ENCODE measurements around the gene MRPS18A. TPM values are rescaled to one million over a fixed set of nuclear protein-coding genes. Genes with fewer than 3 reads are reported as not detected.

MRPS18A gene
- total and polyA plus RNA-seq, 5 experiments from 2014 or later: 28.9 to 63.1 (median 53.1) TPM

DNA sequence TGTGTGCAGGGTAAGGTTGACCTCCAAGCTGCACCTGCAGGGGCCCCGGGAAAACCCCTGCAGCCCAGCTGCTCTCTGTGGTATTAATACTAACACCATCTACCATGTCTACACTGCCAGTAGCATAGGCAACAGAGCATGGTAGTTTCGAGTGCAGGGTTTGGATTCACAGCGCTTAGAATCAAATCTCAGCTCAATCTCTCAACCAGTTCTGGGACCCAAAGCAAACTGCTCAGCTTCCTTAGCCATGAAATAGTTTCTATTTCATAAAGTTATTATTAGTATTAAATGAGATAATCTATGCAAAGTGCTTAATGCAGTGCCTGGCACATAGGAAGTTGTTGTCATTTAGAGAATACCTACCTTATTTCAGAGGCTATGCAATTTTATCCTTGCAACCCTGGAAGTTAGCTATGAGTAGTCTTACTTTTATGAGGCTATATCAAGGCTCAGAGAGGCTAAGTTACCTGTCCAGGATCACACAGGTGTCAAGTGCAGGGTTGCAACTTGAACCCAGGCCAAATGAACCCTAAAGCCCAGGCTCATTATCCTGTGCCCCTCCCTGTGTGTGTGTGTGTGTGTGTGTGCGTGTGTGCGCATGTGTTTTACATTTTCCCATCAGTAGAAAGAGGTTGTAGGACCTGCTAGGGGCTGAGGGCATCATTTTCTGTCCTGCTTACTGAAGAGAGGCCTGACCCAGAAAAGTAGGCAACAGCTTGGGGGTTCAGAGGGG lies 27.6 kb upstream of the MRPS18A start:
- peaks cover 13 to 19% (median 18%) of the 10 kb centered on the region in 5 donors for H3K27me3 Mint-ChIP-seq
- H3K27ac Mint-ChIP-seq: no peak overlapping the region
- H3K36me3 Mint-ChIP-seq: no peaks in the 10 kb centered on the region
- no peaks in the 10 kb centered on the region for H3K9me3 Mint-ChIP-seq
- no peak overlapping the region for H3K4me3 Mint-ChIP-seq
- H3K4me1 Mint-ChIP-seq: peaks cover 0 to 9% (median 2%) of the 10 kb centered on the region in 4 donors
- ATAC-seq (no peak), DNase-seq (no peak)
- POLR2A ChIA-PET: no interaction called here

DNA sequence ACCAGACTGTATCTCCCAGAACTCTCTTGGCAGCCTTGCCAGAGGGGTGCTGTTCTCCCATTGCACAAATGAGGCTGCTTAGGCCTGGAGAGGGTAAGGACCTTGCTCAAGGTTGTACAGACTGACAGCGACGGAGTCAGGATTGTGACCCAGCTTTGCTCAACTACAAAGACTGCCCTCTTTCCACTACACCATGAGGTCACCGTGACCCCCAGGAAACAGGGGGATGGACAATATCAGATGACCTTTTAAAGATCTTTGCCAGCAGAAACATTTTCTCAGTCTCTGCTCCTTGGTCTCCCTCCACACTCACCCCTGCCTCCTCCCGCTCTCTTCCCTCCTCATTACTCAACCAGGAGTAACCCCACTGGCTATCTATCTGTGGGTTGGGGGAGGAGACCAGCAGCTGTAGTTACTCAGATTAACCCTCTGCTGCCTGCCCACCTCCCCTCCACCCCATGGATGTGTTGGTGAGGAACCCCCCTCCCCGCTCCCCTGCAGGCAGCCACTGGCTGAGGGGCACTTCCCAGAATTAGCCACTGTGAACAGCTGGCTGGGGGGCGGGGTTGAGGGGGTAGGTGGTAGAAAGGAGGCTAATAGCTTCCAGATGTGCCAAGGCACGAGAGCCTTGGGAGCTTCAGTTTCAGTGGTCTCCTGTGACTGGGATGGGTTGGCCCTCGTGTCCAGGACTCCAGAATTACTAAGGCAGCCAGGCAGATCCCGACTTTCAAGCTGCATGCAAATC lies 26.9 kb upstream of the MRPS18A start:
- Mint-ChIP-seq H3K27me3 (peaks cover 13 to 27% (median 18%) of the 10 kb centered on the region in 5 donors), H3K4me1 (peaks cover 0 to 9% (median 2%) of the 10 kb centered on the region in 4 donors), H3K9me3 (no peaks in the 10 kb centered on the region), H3K27ac (no peak overlapping the region), H3K36me3 (no peaks in the 10 kb centered on the region), H3K4me3 (no peak overlapping the region)
- POLR2A ChIA-PET: no interaction called here
- ATAC-seq (no peak), DNase-seq (no peak)

DNA sequence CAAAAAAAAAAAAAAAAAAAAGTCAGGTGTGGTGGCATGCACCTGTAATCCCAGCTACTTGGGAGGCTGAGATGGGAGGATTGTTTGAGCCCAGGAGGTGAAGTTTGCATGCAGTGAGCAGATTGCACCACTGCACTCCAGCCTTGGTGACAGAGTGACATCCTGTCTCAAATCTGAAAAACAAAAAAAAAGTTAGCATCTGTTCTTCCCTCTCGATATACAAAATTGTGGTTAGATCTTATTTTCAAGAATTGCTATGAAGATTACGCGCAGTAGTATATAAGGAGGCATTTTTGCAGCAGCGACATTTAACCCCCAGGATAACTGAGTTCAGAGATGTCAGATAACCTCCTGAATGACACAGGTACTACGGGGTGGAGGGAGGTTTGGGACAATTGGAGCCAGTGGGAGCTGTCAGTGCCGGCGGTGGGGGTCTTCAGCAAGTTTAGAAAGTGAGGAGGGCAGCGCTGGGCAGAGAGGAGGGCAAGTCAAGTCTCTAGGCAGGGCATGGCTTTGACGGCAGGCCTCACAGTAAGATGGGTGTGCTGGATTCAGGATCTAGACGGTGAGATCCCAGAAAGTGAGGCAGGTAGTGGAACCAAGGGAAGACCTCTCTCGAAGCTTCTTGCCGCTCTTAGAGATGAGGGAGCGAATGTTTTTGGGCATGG lies 26.2 kb upstream of the MRPS18A start:
- Mint-ChIP-seq H3K27ac (no peak overlapping the region), H3K4me3 (no peak overlapping the region), H3K9me3 (no peaks in the 10 kb centered on the region), H3K4me1 (peaks cover 0 to 9% (median 2%) of the 10 kb centered on the region in 4 donors), H3K36me3 (no peaks in the 10 kb centered on the region), H3K27me3 (peaks cover 13 to 29% (median 19%) of the 10 kb centered on the region in 5 donors)
- POLR2A ChIA-PET: no interaction called here
- no peak for DNase-seq
- ATAC-seq: no peak

DNA sequence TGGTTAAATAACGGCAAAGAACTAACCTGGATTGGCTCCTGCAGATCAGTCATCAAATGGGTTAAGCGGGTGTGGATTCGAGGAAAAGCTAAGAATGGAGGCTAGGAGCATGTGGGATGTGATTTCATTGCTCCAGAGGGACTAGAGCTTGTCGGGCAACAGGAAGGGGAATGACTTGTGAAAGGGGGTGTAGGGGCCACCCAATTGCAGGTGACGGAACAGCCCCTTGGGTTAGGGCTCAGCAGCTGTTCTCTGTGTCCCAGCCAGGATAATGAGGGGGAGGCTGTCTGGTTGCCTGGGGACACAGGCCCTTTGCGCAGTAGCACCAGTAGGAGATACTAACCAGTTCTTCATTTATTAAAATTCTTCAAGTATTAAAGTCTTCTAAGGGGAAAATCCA lies 25.0 kb upstream of the MRPS18A start:
- POLR2A ChIA-PET: interaction anchor here (0.5 kb wide), 1 partner anchor 632 kb away, joined by 5 read pairs; no protein-coding TSS in a partner anchor
- peak overlapping the region in 1 of 10 donors; percentile 5 for H3K4me3 Mint-ChIP-seq
- no peak for DNase-seq
- no peak for ATAC-seq
- no peaks in the 10 kb centered on the region for H3K9me3 Mint-ChIP-seq
- H3K27ac Mint-ChIP-seq: no peak overlapping the region
- H3K4me1 Mint-ChIP-seq: peaks cover 0 to 11% (median 2%) of the 10 kb centered on the region in 4 donors
- peaks cover 13 to 29% (median 17%) of the 10 kb centered on the region in 5 donors for H3K27me3 Mint-ChIP-seq
- H3K36me3 Mint-ChIP-seq: no peaks in the 10 kb centered on the region

DNA sequence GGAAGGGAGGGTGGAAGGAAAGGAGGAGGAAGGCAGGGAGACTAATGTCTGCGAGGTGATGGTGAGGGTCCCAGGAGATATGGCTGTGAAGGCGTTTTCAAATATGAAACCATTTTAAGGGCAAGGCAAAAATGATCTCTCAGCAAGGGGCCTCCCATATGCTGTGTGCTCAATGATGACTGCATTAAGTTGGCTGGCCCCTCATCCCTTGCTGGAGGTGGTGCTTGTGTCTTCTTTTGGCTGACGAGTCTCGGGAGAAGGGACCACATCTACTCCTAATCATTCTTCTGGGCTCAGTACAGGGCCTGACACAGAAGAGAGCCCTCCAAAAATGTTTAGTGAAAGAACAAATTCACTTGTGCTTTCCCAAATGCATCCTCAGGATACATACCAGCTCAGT lies 23.0 kb upstream of the MRPS18A start:
- no peak for DNase-seq
- POLR2A ChIA-PET: no interaction called here
- H3K4me1 Mint-ChIP-seq: peaks cover 0 to 25% (median 4%) of the 10 kb centered on the region in 4 donors
- no peak overlapping the region for H3K4me3 Mint-ChIP-seq
- no peaks in the 10 kb centered on the region for H3K9me3 Mint-ChIP-seq
- H3K27me3 Mint-ChIP-seq: peaks cover 12 to 46% (median 20%) of the 10 kb centered on the region in 5 donors
- no peak for ATAC-seq
- no peaks in the 10 kb centered on the region for H3K36me3 Mint-ChIP-seq
- H3K27ac Mint-ChIP-seq: no peak overlapping the region

DNA sequence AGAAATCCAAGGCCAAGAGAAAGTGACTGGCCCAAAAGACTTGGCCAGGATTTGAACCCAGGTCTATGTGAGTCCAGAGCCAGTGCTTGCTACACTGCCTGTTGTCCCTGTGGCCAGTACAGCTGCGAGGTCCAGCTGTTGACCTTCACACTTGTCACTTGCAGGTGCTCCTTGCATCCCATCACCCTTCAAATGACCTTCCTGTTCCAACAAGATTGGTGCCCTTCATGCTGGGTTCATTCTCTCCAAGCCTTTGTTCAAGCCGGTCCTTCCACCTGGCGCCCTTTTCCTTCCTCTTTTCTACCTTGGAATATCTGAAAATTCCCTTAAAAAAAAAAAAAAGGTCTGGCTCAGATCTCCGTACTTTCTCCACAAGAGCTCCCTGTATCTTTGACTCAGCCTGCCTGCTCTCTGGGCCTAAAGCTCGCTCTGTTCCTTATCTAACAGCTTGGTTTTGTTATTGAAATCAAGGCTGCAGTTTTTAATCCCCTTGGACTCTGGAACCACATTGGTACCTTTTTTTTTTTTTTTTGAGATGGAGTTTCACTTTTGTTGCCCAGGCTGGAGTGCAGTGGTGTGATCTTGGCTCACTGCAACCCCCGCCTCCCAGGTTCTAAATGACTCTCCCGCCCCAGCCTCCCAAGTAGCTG lies 22.2 kb upstream of the MRPS18A start:
- no peaks in the 10 kb centered on the region for H3K36me3 Mint-ChIP-seq
- DNase-seq (no peak), ATAC-seq (no peak)
- no peak overlapping the region for H3K27ac Mint-ChIP-seq
- POLR2A ChIA-PET: no interaction called here
- H3K9me3 Mint-ChIP-seq: no peaks in the 10 kb centered on the region
- no peak overlapping the region for H3K4me3 Mint-ChIP-seq
- H3K27me3 Mint-ChIP-seq: peaks cover 13 to 47% (median 20%) of the 10 kb centered on the region in 5 donors
- peaks cover 0 to 25% (median 4%) of the 10 kb centered on the region in 4 donors for H3K4me1 Mint-ChIP-seq

DNA sequence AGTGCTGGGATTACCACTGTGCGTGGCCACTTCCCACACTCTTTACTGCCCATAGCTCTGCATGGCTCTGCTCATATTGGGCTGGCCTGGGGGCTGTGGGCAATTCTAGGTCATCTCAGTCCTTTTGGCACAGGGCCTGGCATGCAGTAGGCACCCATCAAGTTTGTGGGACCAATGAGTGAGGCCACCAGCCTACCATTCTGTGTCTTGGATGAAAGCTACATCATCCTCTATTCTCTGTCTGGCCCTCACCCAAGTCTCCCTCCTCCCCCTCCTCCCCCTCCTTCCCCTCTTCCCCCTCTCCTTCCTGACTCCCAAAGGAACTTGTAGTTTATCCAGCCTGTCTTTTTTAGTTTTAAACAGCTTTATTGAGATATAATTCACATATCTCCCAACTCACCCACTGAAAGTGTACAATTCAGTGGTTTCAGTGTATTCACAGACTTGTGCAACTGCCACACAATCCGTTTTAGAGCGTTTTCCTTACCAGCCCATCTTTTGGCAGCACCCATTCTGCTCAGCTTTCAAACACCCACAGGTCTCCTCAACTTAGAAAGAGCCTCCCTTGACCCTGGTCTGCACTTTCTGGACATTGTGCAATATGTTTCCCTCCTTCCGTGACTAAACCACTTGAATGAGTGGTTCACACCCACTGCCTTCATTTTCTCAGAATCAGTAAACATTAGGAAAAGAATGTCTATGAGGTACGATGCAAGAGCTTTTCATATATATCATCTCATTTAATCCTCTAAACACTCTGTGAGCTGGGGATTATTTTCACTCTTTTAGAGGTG lies 21.5 kb upstream of the MRPS18A start:
- H3K9me3 Mint-ChIP-seq: no peaks in the 10 kb centered on the region
- H3K4me1 Mint-ChIP-seq: peaks cover 0 to 20% (median 4%) of the 10 kb centered on the region in 4 donors
- no peak overlapping the region for H3K4me3 Mint-ChIP-seq
- no peak overlapping the region for H3K27ac Mint-ChIP-seq
- POLR2A ChIA-PET: no interaction called here
- H3K36me3 Mint-ChIP-seq: no peaks in the 10 kb centered on the region
- DNase-seq (no peak), ATAC-seq (no peak)
- H3K27me3 Mint-ChIP-seq: peaks cover 15 to 47% (median 21%) of the 10 kb centered on the region in 5 donors

DNA sequence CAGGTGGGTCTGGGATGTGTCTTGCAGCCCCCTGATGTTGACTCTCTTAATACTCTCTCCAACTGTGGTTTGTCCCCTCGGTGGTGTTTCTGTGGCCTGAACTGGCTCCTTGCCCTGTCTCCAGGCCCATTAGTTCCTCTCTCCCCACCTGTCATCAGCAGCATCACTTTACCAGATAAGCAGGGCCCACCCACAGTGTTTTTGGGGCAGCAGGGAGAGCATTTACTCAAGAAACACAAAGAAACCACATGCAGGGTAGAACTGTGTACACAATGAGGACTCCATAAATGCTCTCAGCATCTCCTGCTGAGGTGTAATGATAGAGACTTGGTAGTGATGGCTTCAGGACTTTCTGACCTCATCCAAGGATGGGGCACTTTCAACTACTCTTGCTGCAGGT lies 20.2 kb upstream of the MRPS18A start:
- no peaks in the 10 kb centered on the region for H3K9me3 Mint-ChIP-seq
- H3K36me3 Mint-ChIP-seq: no peaks in the 10 kb centered on the region
- no peak overlapping the region for H3K4me3 Mint-ChIP-seq
- H3K4me1 Mint-ChIP-seq: peaks cover 0 to 21% (median 4%) of the 10 kb centered on the region in 4 donors
- POLR2A ChIA-PET: no interaction called here
- peaks cover 19 to 48% (median 22%) of the 10 kb centered on the region in 5 donors for H3K27me3 Mint-ChIP-seq
- no peak overlapping the region for H3K27ac Mint-ChIP-seq
- ATAC-seq: no peak
- DNase-seq: no peak

DNA sequence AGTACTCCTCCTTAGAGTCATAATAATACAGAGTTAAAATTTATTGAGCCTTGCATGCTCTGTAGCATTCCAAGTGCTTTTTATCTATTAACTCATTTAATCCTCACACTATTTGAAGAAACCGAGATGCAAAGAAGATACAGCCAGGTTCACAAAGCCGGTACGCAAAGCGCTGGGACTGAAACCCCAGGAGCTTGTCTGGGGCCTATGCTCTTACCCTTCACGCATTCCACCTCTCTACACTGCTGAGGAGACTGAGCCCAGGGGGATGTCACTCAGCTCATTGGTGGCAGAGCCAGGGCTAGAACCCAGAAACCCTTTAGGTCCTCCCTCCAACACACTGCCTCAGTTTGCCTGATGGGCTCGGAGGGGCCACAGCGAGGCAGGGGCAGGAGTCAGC lies 19.7 kb upstream of the MRPS18A start:
- ATAC-seq (no peak), DNase-seq (no peak)
- Mint-ChIP-seq H3K36me3 (no peaks in the 10 kb centered on the region), H3K9me3 (no peaks in the 10 kb centered on the region), H3K4me3 (no peak overlapping the region), H3K27ac (peak overlapping the region in 1 of 10 donors; percentile 60), H3K4me1 (peaks cover 0 to 26% (median 4%) of the 10 kb centered on the region in 4 donors), H3K27me3 (peaks cover 19 to 53% (median 23%) of the 10 kb centered on the region in 5 donors)
- POLR2A ChIA-PET: no interaction called here

DNA sequence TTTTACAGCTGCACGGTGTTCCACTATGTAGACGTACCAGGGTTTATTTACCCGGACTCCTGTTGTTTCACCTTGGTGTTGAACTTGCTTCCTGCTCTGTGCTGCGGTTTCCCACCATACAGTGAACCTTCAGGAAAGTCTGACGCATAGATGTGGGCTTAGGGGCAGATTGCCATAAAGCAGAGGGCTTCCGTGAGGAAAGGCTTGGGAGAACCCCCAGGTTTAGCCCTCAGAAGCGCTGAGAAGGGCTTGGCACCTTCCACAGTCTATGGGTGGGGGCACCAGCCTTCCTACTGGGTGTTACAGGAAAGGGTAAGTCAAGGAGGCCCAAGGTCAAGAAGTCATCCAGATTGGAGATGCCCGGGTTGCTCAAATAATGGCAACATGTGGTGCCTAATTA lies 19.2 kb upstream of the MRPS18A start:
- Mint-ChIP-seq H3K4me1 (peaks cover 0 to 27% (median 4%) of the 10 kb centered on the region in 4 donors), H3K27me3 (peaks cover 18 to 53% (median 23%) of the 10 kb centered on the region in 5 donors)
- ATAC-seq: no peak

DNA sequence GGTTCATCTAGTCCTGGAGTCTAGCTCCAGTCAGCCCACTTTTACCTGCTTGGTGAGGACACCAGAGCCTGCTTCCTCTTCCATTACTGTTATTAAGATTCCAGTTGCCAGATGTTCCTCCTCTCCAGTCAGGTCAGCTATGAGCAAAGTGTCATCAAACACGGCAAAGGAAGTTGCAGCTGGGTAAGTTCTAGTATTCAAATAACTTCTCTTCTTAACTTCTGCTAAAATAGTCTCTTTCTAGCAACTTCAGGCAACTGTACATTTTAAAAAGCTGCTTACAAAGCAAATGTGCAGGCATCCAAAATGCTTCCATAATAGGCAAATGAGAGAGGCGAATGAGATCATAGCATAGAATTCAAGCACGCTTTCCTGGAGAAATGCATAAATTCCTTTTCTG lies 18.4 kb upstream of the MRPS18A start:
- H3K4me3 Mint-ChIP-seq: peak overlapping the region in 1 of 10 donors; percentile 17
- no peaks in the 10 kb centered on the region for H3K36me3 Mint-ChIP-seq
- H3K27ac Mint-ChIP-seq: no peak overlapping the region
- H3K4me1 Mint-ChIP-seq: peaks cover 0 to 27% (median 3%) of the 10 kb centered on the region in 4 donors
- no peak for ATAC-seq
- DNase-seq: no peak
- peaks cover 0 to 2% (median 0%) of the 10 kb centered on the region in 9 donors for H3K9me3 Mint-ChIP-seq
- H3K27me3 Mint-ChIP-seq: peaks cover 14 to 53% (median 19%) of the 10 kb centered on the region in 5 donors
- POLR2A ChIA-PET: no interaction called here

More for the DNA sequence above, 19.2 kb upstream of the MRPS18A start:
- Mint-ChIP-seq H3K9me3 (no peaks in the 10 kb centered on the region), H3K4me3 (no peak overlapping the region), H3K27ac (no peak overlapping the region), H3K36me3 (no peaks in the 10 kb centered on the region)
- POLR2A ChIA-PET: no interaction called here
- DNase-seq: no peak
